CD4-positive, CD25-positive, alpha-beta regulatory T cell (primary cell): ENCODE data around the gene PDE6A. TPM values are rescaled to one million over a fixed set of nuclear protein-coding genes. Genes with fewer than 3 reads are reported as not detected.

Experiments
- ATAC-seq, 2 donors: fragments of 150-1000 bp; cut with Tn5 transposase; one replicate each; pipeline ENCODE4 v1.10.0; 2021; ENCODE audit warnings: low read depth in 2 of 2, moderate number of reproducible peaks in 2 of 2, moderate library complexity in 1 of 2
- DNase-seq, 3 donors: peaks; one replicate each; pipeline versions ENCODE4 v3.0.0 to v3.0.0-alpha.2; 2012 to 2022; ENCODE audit warnings: mixed read lengths in 1 of 3
- H3K27ac ChIP-seq: one replicate; pipeline ENCODE4 v1.7.0; 2013; ENCODE audit warnings: mild to moderate bottlenecking, low read length; ENCODE audit not compliant: insufficient read depth, poor library complexity, severe bottlenecking
- H3K27me3 ChIP-seq: one replicate; pipeline ENCODE4 v1.7.0; 2013; ENCODE audit warnings: low read length; ENCODE audit not compliant: control insufficient read depth, insufficient read depth
- H3K36me3 ChIP-seq: one replicate; pipeline ENCODE4 v1.7.0; 2013; ENCODE audit warnings: mild to moderate bottlenecking, low read length, moderate library complexity; ENCODE audit not compliant: control insufficient read depth, insufficient read depth
- H3K4me1 ChIP-seq: 2 replicates; pipeline ENCODE4 v1.7.0; 2013; ENCODE audit warnings: mild to moderate bottlenecking, low read length; ENCODE audit not compliant: insufficient read depth, control insufficient read depth, poor library complexity, severe bottlenecking
- H3K4me3 ChIP-seq: one replicate; pipeline ENCODE4 v1.7.0; 2013; ENCODE audit warnings: low read depth, mild to moderate bottlenecking, low read length, moderate library complexity
- H3K9me3 ChIP-seq, 2 experiments: 1 replicate in 1 of 2; 2 replicates in 1 of 2; pipeline ENCODE4 v1.7.0; 2013; ENCODE audit warnings: low read length in 2 of 2, mild to moderate bottlenecking in 1 of 2, moderate library complexity in 1 of 2; ENCODE audit not compliant: control insufficient read depth in 2 of 2
- H3K27ac Mint-ChIP-seq, 3 donors: one replicate each; pipeline ENCODE4 v1.8.0; 2020 to 2022; ENCODE audit warnings: mild to moderate bottlenecking in 3 of 3, mixed read lengths in 3 of 3, moderate library complexity in 2 of 3
- H3K27me3 Mint-ChIP-seq: one replicate; pipeline ENCODE4 v1.8.0; 2022; ENCODE audit warnings: mild to moderate bottlenecking, mixed read lengths
- H3K36me3 Mint-ChIP-seq: one replicate; pipeline ENCODE4 v1.8.0; 2020; ENCODE audit warnings: mixed read lengths
- H3K4me1 Mint-ChIP-seq, 4 donors: one replicate each; pipeline ENCODE4 v1.8.0; 2020 to 2022; ENCODE audit warnings: mixed read lengths in 4 of 4, mild to moderate bottlenecking in 1 of 4
- H3K4me3 Mint-ChIP-seq, 4 donors: one replicate each; pipeline ENCODE4 v1.8.0; 2020 to 2022; ENCODE audit warnings: mild to moderate bottlenecking in 4 of 4, mixed read lengths in 4 of 4, moderate library complexity in 3 of 4
- H3K9me3 Mint-ChIP-seq, 7 donors: one replicate each; pipeline ENCODE4 v1.8.0; 2020 to 2022; ENCODE audit warnings: mixed read lengths in 7 of 7, mild to moderate bottlenecking in 3 of 7, moderate library complexity in 2 of 7
- polyA plus RNA-seq, 4 donors: library from polyadenylated mRNA; unstranded; fragments of 300-500 nt; fragmentation: Illumina TruSeq; gene quantifications; one replicate each; pipeline ENCODE4 v1.2.3, GENCODE V29; 2021
- total RNA-seq: library from RNA; stranded (reverse); gene quantifications from one replicate; pipeline ENCODE4 v1.2.3, GENCODE V29; 2022

PDE6A gene
- total and polyA plus RNA-seq, 5 donors from 2014 or later = not detected

DNA sequence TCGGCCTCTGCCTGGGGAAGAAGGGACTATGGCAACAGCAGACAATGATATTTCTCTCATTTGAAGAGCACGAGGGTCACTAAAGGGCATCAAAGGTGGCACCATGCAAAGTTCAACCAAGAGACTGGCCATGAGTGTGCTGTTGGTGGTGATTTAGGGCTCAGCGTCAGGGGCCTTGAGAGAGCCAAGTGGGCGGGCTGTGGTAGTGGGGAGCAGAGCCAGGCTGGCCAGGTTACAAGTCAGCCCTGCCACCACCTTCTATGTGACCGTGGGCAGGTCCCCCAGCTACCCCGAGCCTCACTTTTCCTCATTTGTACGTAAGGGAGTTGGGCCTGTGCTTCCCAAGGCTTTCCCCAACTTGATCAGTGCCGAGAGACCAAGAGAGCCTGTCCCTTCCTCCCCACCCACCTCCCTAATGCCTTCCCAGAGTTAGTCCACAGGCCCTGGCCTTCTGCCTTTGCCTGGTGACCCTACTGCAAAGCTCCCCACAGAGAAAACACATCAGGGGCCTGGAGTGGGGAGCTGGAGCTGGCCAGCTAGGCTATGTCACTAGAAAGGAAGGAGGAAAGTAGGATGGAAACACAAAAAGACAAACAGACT, 104.3 kb downstream of the PDE6A start:
- H3K27ac ChIP-seq = no peak overlapping the region
- no peaks in the 10 kb centered on the region for H3K27me3 ChIP-seq
- Mint-ChIP-seq H3K4me3 (no peak overlapping the region), H3K27me3 (peaks cover 4% of the 10 kb centered on the region), H3K27ac (no peak overlapping the region), H3K4me1 (no peaks in the 10 kb centered on the region), H3K36me3 (peaks cover 23% of the 10 kb centered on the region), H3K9me3 (no peaks in the 10 kb centered on the region)
- peaks cover 2% of the 10 kb centered on the region for H3K36me3 ChIP-seq
- H3K4me3 ChIP-seq = no peak overlapping the region
- H3K9me3 ChIP-seq = no peaks in the 10 kb centered on the region
- DNase-seq (no peak), ATAC-seq (no peak)
- no peaks in the 10 kb centered on the region for H3K4me1 ChIP-seq

DNA sequence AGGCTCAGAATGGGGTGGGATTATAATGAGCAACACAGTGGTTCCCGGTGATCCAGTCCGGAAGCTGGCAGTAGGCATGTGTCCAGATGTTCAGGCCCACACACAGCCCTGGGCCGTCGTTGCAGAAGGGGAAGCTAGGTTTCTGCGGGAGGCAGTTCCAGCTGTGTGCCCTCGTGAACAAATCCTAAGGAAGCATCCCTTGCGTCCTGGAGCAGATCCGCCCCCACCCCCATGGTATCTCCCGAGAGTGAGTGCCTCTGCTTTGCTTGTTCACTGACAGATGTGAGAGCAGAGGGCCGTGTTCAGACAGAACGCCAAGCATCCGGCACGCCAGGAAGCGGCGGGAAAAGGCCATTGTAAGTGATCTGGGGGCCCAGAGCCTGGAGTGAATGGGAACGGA, 104.8 kb downstream of the PDE6A start:
- DNase-seq (no peak), ATAC-seq (no peak)
- no peaks in the 10 kb centered on the region for H3K4me1 ChIP-seq
- peaks cover 2% of the 10 kb centered on the region for H3K36me3 ChIP-seq
- Mint-ChIP-seq H3K4me1 (no peaks in the 10 kb centered on the region), H3K9me3 (no peaks in the 10 kb centered on the region), H3K36me3 (peaks cover 17% of the 10 kb centered on the region), H3K4me3 (no peak overlapping the region), H3K27ac (no peak overlapping the region), H3K27me3 (peaks cover 4% of the 10 kb centered on the region)
- no peaks in the 10 kb centered on the region for H3K27me3 ChIP-seq
- no peak overlapping the region for H3K4me3 ChIP-seq
- no peaks in the 10 kb centered on the region for H3K9me3 ChIP-seq
- H3K27ac ChIP-seq = no peak overlapping the region

DNA sequence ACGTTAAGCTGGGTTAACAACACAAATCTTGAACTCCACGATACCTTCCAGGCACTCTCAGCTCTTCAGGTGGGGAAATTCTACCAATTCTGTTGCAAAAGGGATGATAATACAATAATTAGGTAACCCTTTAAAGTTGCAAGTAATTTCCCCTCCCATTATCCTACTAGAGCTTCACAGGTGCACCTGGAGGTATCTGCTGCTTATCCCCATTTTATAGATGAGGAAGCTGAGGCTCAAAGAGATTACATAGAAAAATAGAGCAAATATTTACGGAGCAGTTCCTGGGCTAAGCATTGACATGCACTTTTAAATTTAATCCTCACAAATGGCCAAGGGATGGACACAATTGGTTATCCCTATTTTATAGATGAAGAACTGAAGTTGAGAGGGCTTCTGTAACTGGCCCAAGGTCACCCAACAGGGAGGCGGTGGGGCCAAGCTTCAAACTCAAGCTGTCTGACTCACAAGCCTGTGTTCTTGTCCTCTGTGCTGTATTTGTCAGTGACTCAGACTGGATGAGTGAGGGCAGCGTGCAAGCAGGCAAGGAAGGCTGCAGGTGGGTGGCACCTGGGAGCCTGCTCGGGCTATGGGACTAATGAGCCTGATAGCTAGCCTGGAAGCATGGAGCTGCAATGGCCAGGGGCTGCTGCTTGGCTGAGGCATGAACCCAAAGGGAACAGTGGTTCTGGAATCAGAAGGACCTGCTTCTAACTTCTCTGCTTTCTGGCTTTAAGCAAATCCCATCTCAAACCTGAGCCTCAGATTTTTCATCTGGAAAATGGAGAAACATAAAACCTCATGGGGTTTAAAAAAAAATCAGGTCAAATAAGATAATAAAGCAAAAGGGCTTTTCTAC, 105.5 kb downstream of the PDE6A start:
- Histone ChIP-seq H3K4me1 (no peaks in the 10 kb centered on the region), H3K4me3 (no peak overlapping the region), H3K36me3 (no peaks in the 10 kb centered on the region), H3K9me3 (no peaks in the 10 kb centered on the region), H3K27me3 (no peaks in the 10 kb centered on the region), H3K27ac (no peak overlapping the region)
- H3K27ac Mint-ChIP-seq = no peak overlapping the region
- no peak for ATAC-seq
- no peaks in the 10 kb centered on the region for H3K9me3 Mint-ChIP-seq
- peaks cover 4% of the 10 kb centered on the region for H3K27me3 Mint-ChIP-seq
- no peak for DNase-seq
- no peak overlapping the region for H3K4me3 Mint-ChIP-seq
- no peaks in the 10 kb centered on the region for H3K4me1 Mint-ChIP-seq
- H3K36me3 Mint-ChIP-seq = peaks cover 20% of the 10 kb centered on the region

DNA sequence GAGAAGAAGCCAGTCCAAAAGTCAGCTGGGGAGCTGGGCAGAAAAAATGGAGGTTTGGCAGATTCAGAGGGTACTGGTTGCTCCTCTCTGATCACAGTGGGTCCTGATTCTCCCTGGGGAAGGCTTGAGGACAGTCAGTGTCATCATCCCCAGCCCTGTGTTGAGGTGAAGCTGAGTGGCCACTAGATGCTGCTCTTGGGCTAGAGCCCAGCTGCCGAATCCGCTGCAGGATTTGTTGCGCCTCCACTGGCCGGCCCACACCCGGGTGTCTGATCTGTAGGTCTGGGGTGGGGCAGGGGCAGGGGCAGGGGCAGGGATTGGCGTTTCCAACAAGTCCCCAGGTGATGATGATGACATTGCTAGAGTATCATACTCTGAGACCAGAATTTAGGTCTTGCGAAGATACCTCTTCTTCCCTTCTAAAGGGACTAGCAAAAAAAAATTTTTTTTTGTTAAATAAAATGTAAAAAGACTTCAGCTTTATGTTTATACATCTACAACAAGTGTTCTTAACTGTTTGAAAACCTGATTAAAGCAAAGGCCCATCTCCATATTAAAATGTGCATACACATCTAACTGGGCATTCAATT, 106.8 kb downstream of the PDE6A start:
- Mint-ChIP-seq H3K27me3 (peaks cover 4% of the 10 kb centered on the region), H3K27ac (no peak overlapping the region), H3K9me3 (no peaks in the 10 kb centered on the region), H3K4me1 (no peaks in the 10 kb centered on the region), H3K36me3 (peaks cover 25% of the 10 kb centered on the region), H3K4me3 (no peak overlapping the region)
- DNase-seq (peak in 1 of 3 donors; percentile 16), ATAC-seq (no peak)
- no peaks in the 10 kb centered on the region for H3K36me3 ChIP-seq
- no peak overlapping the region for H3K4me3 ChIP-seq
- H3K27me3 ChIP-seq = no peaks in the 10 kb centered on the region
- H3K4me1 ChIP-seq = no peaks in the 10 kb centered on the region
- H3K27ac ChIP-seq = no peak overlapping the region
- H3K9me3 ChIP-seq = no peaks in the 10 kb centered on the region

DNA sequence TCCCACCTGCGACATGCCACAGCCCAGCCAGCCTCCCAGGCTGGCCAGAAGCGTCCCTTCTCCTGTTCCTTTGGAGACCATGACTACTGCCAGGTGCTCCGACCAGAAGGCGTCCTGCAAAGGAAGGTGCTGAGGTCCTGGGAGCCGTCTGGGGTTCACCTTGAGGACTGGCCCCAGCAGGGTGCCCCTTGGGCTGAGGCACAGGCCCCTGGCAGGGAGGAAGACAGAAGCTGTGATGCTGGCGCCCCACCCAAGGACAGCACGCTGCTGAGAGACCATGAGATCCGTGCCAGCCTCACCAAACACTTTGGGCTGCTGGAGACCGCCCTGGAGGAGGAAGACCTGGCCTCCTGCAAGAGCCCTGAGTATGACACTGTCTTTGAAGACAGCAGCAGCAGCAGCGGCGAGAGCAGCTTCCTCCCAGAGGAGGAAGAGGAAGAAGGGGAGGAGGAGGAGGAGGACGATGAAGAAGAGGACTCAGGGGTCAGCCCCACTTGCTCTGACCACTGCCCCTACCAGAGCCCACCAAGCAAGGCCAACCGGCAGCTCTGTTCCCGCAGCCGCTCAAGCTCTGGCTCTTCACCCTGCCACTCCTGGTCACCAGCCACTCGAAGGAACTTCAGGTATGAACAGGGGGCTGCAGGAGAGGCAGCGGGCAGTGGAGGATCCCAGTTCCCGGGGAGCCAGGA, 108.0 kb downstream of the PDE6A start:
- H3K27ac Mint-ChIP-seq = peak overlapping the region in 2 of 3 donors; percentile 29 to 31
- no peaks in the 10 kb centered on the region for H3K4me1 Mint-ChIP-seq
- Histone ChIP-seq H3K27me3 (no peaks in the 10 kb centered on the region), H3K4me1 (no peaks in the 10 kb centered on the region), H3K27ac (no peak overlapping the region), H3K9me3 (no peaks in the 10 kb centered on the region), H3K4me3 (no peak overlapping the region), H3K36me3 (no peaks in the 10 kb centered on the region)
- peaks cover 18% of the 10 kb centered on the region for H3K36me3 Mint-ChIP-seq
- peaks cover 4% of the 10 kb centered on the region for H3K27me3 Mint-ChIP-seq
- ATAC-seq (no peak), DNase-seq (no peak)
- no peak overlapping the region for H3K4me3 Mint-ChIP-seq
- no peaks in the 10 kb centered on the region for H3K9me3 Mint-ChIP-seq

DNA sequence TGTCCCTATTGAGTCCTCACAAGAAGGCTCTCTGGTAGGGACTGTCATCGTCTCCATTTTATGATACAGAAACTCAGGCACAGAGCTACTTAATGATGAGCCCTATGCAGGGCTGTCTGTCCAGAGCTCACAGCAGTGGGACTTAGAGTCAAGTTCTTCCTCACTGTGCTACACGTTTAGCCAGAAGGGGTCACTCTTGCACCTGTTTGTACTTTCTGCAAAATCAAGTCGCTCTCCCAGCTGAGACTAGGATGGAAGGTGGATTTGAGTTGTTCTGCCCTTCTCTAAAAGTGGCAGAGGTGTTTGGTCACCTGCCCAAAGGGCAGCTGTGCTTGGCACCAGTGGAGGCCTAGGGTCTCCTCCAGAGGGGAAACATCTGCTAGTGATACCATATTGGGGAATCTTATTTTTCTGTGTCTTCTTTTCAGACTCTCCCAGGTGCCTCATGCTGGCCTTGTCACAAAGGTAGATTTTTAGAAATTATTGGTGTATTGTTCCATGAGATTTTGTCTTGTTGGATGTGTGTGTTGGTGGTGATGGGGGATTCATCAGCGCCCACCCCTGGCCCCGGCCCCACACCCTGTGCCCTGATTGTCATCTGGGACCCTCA, 110.2 kb downstream of the PDE6A start:
- H3K27ac ChIP-seq = no peak overlapping the region
- Mint-ChIP-seq H3K4me3 (no peak overlapping the region), H3K9me3 (no peaks in the 10 kb centered on the region), H3K27me3 (peaks cover 4% of the 10 kb centered on the region), H3K4me1 (no peaks in the 10 kb centered on the region), H3K36me3 (peaks cover 12% of the 10 kb centered on the region), H3K27ac (no peak overlapping the region)
- ATAC-seq (peak in 1 of 2 donors; percentile 59), DNase-seq (peak; percentile 27 to 86 (median 53))
- no peaks in the 10 kb centered on the region for H3K9me3 ChIP-seq
- H3K27me3 ChIP-seq = no peaks in the 10 kb centered on the region
- H3K36me3 ChIP-seq = no peaks in the 10 kb centered on the region
- no peaks in the 10 kb centered on the region for H3K4me1 ChIP-seq
- H3K4me3 ChIP-seq = no peak overlapping the region

DNA sequence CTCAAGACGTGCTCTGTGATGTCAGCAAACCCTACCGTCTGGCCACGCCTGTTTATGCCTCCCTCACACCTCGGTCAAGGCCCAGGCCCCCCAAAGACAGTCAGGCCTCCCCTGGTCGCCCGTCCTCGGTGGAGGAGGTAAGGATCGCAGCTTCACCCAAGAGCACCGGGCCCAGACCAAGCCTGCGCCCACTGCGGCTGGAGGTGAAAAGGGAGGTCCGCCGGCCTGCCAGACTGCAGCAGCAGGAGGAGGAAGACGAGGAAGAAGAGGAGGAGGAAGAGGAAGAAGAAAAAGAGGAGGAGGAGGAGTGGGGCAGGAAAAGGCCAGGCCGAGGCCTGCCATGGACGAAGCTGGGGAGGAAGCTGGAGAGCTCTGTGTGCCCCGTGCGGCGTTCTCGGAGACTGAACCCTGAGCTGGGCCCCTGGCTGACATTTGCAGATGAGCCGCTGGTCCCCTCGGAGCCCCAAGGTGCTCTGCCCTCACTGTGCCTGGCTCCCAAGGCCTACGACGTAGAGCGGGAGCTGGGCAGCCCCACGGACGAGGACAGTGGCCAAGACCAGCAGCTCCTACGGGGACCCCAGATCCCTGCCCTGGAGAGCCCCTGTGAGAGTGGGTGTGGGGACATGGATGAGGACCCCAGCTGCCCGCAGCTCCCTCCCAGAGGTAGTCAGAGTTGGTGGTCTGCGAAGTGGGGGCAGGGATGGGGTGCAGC, 111.3 kb downstream of the PDE6A start:
- DNase-seq (no peak), ATAC-seq (no peak)
- H3K36me3 ChIP-seq = no peaks in the 10 kb centered on the region
- H3K4me3 Mint-ChIP-seq = no peak overlapping the region
- no peak overlapping the region for H3K27ac Mint-ChIP-seq
- peaks cover 4% of the 10 kb centered on the region for H3K27me3 Mint-ChIP-seq
- H3K36me3 Mint-ChIP-seq = peaks cover 8% of the 10 kb centered on the region
- H3K27me3 ChIP-seq = no peaks in the 10 kb centered on the region
- H3K27ac ChIP-seq = no peak overlapping the region
- H3K9me3 Mint-ChIP-seq = no peaks in the 10 kb centered on the region
- no peak overlapping the region for H3K4me3 ChIP-seq
- H3K9me3 ChIP-seq = no peaks in the 10 kb centered on the region
- H3K4me1 ChIP-seq = no peaks in the 10 kb centered on the region
- H3K4me1 Mint-ChIP-seq = peaks cover 0 to 2% (median 0%) of the 10 kb centered on the region in 4 donors
